GM23338 (cell line): Measurements from ENCODE around the gene APOA1. TPM values are rescaled to one million over a fixed set of nuclear protein-coding genes. Genes with fewer than 3 reads are reported as not detected.

Experiments
- ATAC-seq: fragments of 200-7000 bp; cut with Tn5 transposase; 3 replicates; pipeline ENCODE4 v1.9.1; 2020
- DNase-seq: peaks from one replicate; pipeline ENCODE4 v3.0.0-alpha.2; 2015; ENCODE audit warnings: low spot score
- H2AFZ ChIP-seq: fragments of 200-600 bp; sonication (generic); 2 replicates; pipeline ENCODE4 v1.8.0; 2016; ENCODE audit warnings: antibody characterized with exemption, mild to moderate bottlenecking, moderate library complexity
- H3F3A ChIP-seq: fragments of 200-600 bp; sonication (generic); replicated peaks from 2 replicates; pipeline ENCODE4 v1.8.0; 2017; ENCODE audit warnings: antibody characterized with exemption, mixed run types, low read depth
- H3K27ac ChIP-seq: fragments of 200-600 bp; sonication (generic); 2 replicates; pipeline ENCODE4 v1.6.1; 2016; ENCODE audit warnings: low read depth
- H3K27me3 ChIP-seq: fragments of 200-600 bp; sonication (generic); 2 replicates; pipeline ENCODE4 v1.8.0; 2016; ENCODE audit warnings: mild to moderate bottlenecking, mixed run types, moderate library complexity; ENCODE audit not compliant: insufficient read depth
- H3K36me3 ChIP-seq: fragments of 200-600 bp; sonication (generic); 2 replicates; pipeline ENCODE4 v1.8.0; 2016; ENCODE audit warnings: mild to moderate bottlenecking; ENCODE audit not compliant: insufficient read depth
- H3K4me1 ChIP-seq: fragments of 200-600 bp; sonication (generic); 2 replicates; pipeline ENCODE4 v1.8.0; 2016; ENCODE audit warnings: mild to moderate bottlenecking, moderate library complexity; ENCODE audit not compliant: insufficient read depth
- H3K4me2 ChIP-seq: fragments of 200-600 bp; sonication (generic); 2 replicates; pipeline ENCODE4 v1.7.1; 2017; ENCODE audit warnings: mixed run types
- H3K4me3 ChIP-seq: fragments of 200-600 bp; sonication (generic); 2 replicates; pipeline ENCODE4 v1.6.1; 2016; ENCODE audit warnings: mixed run types
- H3K79me2 ChIP-seq: fragments of 200-600 bp; sonication (generic); replicated peaks from 2 replicates; pipeline ENCODE4 v1.8.0; 2017; ENCODE audit warnings: mild to moderate bottlenecking; ENCODE audit not compliant: insufficient read depth
- H3K9me2 ChIP-seq: fragments of 200-600 bp; sonication (generic); 2 replicates; pipeline ENCODE4 v1.8.0; 2017; ENCODE audit not compliant: insufficient read depth
- H4K20me1 ChIP-seq: fragments of 200-600 bp; sonication (generic); replicated peaks from 2 replicates; pipeline ENCODE4 v1.8.0; 2017; ENCODE audit warnings: mild to moderate bottlenecking; ENCODE audit not compliant: insufficient read depth
- H3K27ac Mint-ChIP-seq: 2 replicates; pipeline ENCODE4 v1.8.0; 2020; ENCODE audit warnings: inconsistent platforms, mild to moderate bottlenecking, moderate library complexity, mixed read lengths
- H3K27me3 Mint-ChIP-seq: 3 replicates; pipeline ENCODE4 v1.8.0; 2022; ENCODE audit warnings: low read depth, mild to moderate bottlenecking, moderate library complexity, mixed read lengths, inconsistent platforms; ENCODE audit not compliant: insufficient read depth, poor library complexity
- H3K36me3 Mint-ChIP-seq: 3 replicates; pipeline ENCODE4 v1.8.0; 2021; ENCODE audit warnings: low read depth, mild to moderate bottlenecking, inconsistent platforms, moderate library complexity, mixed read lengths
- H3K4me1 Mint-ChIP-seq: 3 replicates; pipeline ENCODE4 v1.8.0; 2020; ENCODE audit warnings: mild to moderate bottlenecking, inconsistent platforms, mixed read lengths
- H3K4me3 Mint-ChIP-seq: 3 replicates; pipeline ENCODE4 v1.8.0; 2021; ENCODE audit warnings: moderate library complexity, mild to moderate bottlenecking, inconsistent platforms, mixed read lengths
- H3K9me3 Mint-ChIP-seq: 3 replicates; pipeline ENCODE4 v1.8.0; 2020; ENCODE audit warnings: moderate library complexity, mild to moderate bottlenecking, inconsistent platforms, mixed read lengths
- CTCF ChIP-seq, 2 experiments: fragments of 200-600 bp in 1 of 2; sonication (generic) in 1 of 2; conservative IDR thresholded peaks; 2 replicates each; pipeline versions ENCODE4 v1.5.1 to v1.6.1; 2016 to 2017; ENCODE audit warnings: antibody characterized with exemption in 2 of 2, low read depth in 2 of 2, mild to moderate bottlenecking in 2 of 2, moderate library complexity in 1 of 2
- ETS1 ChIP-seq: IDR thresholded peaks from 2 replicates; pipeline ENCODE4 v1.6.1; 2016; ENCODE audit warnings: antibody characterized with exemption
- EZH2 ChIP-seq: fragments of 200-600 bp; sonication (generic); IDR thresholded peaks from one replicate; pipeline ENCODE4 v1.8.0; 2017; ENCODE audit warnings: antibody characterized with exemption, mild to moderate bottlenecking, low read depth; ENCODE audit not compliant: unreplicated experiment
- EZH2phosphoT487 ChIP-seq: fragments of 200-600 bp; sonication (generic); IDR thresholded peaks from one replicate; pipeline ENCODE4 v1.8.1; 2018; ENCODE audit warnings: antibody characterized with exemption; ENCODE audit not compliant: unreplicated experiment
- NANOG ChIP-seq: IDR thresholded peaks from 2 replicates; pipeline ENCODE4 v1.6.1; 2016; ENCODE audit warnings: antibody characterized with exemption, borderline replicate concordance
- ZNF114 ChIP-seq: fragments of 250-450 bp; sonication (Bioruptor Pico); IDR thresholded peaks from 2 replicates; pipeline ENCODE4 v1.5.0; 2020; ENCODE audit warnings: mild to moderate bottlenecking, moderate library complexity
- ZNF331 ChIP-seq: fragments of 250-450 bp; sonication (Bioruptor Pico); IDR thresholded peaks from 2 replicates; pipeline ENCODE4 v1.5.0; 2020; ENCODE audit warnings: low read depth, mild to moderate bottlenecking, moderate library complexity
- ZNF462 ChIP-seq: fragments of 250-450 bp; sonication (Bioruptor Pico); IDR thresholded peaks from 2 replicates; pipeline ENCODE4 v1.5.0; 2020; ENCODE audit warnings: mild to moderate bottlenecking, moderate library complexity
- polyA plus RNA-seq: library from polyadenylated mRNA; unstranded; fragments of >200 nt; fragmentation: Nextera tagmentation; extraction: Ambion mirVana; gene quantifications from 2 replicates; pipeline ENCODE4 v1.2.1, GENCODE V29; 2016
- total RNA-seq: library from RNA; depleted of rRNA; stranded (reverse); fragments of >200 nt; shearing (Covaris generic); gene quantifications from 2 replicates; pipeline ENCODE4 v1.2.3, GENCODE V29; 2014

APOA1 gene
- total and polyA plus RNA-seq, 2 experiments from 2014 or later, result 0.60 TPM; not detected in 1

GRCh38 chr11:116864531-116864930 lies 27.1 kb upstream of the APOA1 start (continued):
- TF ChIP-seq ZNF462 (CRISPR knock-in tag), result no peak
- no peak for TF ChIP-seq ZNF114 (CRISPR knock-in tag)
- TF ChIP-seq NANOG, result no peak
- TF ChIP-seq CTCF (conservative IDR thresholded peaks at IDR 0.05; ENCODE audit: low read depth in 2 of 2), result no peak
- TF ChIP-seq EZH2, result no peak
- TF ChIP-seq ZNF331 (CRISPR knock-in tag), result no peak

GRCh38 chr11:116862951-116863350 lies 25.5 kb upstream of the APOA1 start:
- Mint-ChIP-seq H3K36me3 (peaks cover 38% of the 10 kb centered on the region), H3K4me1 (no peaks in the 10 kb centered on the region), H3K4me3 (no peak overlapping the region), H3K9me3 (no peaks in the 10 kb centered on the region), H3K27ac (no peak overlapping the region), H3K27me3 (peaks cover 2% of the 10 kb centered on the region)
- Histone ChIP-seq H3K27ac (no peak overlapping the region), H3K4me3 (no peak overlapping the region), H3K4me1 (no peaks in the 10 kb centered on the region), H3K4me2 (no peak overlapping the region), H4K20me1 (no peaks in the 10 kb centered on the region), H3K79me2 (no peaks in the 10 kb centered on the region), H3F3A (no peaks in the 10 kb centered on the region), H3K27me3 (no peaks in the 10 kb centered on the region), H3K36me3 (peaks cover 28% of the 10 kb centered on the region), H2AFZ (no peak overlapping the region), H3K9me2 (no peaks in the 10 kb centered on the region)
- ATAC-seq (no peak), DNase-seq (no peak)
- no peak for TF ChIP-seq ZNF331 (CRISPR knock-in tag)
- no peak for TF ChIP-seq EZH2phosphoT487
- TF ChIP-seq ETS1, result no peak
- no peak for TF ChIP-seq ZNF114 (CRISPR knock-in tag)
